GM19395 (cell line): Measurements from ENCODE around the gene ETFA.

Source experiments
- ATAC-seq: cut with Tn5 transposase; IDR thresholded peaks from one replicate; pipeline ENCODE4 v1.9.1; 2021; ENCODE audit warnings: mild to moderate bottlenecking, moderate library complexity; ENCODE audit not compliant: unreplicated experiment

The ETFA gene

DNA sequence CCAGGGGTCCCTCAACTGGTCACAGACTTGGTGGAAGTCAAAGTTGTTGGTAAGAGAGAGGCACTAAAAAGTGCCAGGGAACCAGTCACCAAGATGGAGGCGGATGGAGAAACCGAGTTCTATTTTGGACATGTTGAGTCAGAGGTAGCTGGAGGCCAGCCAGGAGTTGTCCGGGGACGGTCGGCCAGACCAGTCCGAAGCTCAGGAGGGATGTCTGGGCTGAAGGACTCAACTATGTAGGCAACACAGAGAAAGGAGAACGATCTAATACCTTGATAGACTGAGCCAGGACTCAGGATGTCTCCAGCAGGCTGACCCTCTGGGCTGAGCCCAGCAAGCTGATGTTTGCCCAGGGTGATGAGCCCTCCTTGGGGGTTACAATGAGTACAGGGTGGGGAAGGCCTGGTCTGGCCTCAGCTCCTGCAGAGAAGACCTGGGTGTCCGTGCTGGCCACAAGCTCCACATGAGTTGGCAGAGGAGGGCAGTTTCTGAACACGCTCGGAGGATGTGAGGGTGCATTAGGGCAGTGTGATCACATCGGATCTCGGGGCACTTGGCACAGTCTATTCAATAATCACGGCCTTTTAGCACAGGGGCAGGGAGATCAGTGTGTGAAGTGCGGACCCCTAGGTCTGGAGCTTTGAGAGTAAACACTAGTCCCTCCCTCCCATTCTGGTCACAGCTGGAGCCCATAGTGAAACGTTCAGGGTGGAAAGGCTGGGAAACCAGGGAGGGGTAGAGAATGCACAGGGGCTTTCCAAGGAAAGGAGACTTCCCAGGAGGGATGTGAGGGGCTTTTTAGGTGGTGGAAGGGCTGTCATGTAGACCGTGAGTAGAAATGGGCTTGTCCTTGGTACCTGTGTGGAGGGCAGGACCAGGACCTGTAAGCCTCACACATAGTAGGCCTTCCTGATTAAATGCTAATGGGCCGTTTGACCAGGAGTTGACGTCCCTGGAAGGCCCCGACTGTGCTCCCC lies 111.9 kb downstream of the ETFA start:
- no peak for ATAC-seq

DNA sequence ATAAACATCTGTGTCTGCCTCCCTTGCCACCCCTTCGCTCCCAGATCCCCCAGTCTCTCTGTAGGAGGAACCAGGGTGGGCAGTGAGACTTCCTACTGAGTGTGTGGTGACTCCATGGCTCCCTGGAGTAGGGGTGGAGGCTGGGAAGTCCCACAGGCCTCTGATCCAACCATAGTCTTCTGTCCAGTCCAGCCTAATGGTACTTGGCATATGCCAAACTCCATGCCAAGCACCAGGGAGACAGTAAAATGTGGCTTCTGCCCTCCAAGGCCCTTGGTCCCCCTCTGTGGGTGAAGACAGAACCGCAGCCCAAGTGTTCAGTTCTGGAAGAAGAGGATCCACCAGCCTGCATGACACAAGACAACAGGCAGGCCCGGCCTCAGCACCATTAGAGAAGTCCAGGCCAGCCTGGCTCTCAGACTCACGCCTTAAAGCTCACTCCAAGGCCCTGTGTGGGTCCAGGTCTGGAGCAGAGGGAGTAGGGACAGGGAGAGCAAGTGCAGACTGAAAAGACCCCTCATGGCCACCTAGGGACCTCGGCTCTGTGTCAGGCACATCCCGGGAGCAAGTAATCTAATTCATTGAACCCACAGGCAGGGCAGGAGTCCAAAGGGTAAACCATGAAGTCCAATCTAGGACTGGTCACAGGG lies 112.7 kb downstream of the ETFA start:
- no peak for ATAC-seq

DNA sequence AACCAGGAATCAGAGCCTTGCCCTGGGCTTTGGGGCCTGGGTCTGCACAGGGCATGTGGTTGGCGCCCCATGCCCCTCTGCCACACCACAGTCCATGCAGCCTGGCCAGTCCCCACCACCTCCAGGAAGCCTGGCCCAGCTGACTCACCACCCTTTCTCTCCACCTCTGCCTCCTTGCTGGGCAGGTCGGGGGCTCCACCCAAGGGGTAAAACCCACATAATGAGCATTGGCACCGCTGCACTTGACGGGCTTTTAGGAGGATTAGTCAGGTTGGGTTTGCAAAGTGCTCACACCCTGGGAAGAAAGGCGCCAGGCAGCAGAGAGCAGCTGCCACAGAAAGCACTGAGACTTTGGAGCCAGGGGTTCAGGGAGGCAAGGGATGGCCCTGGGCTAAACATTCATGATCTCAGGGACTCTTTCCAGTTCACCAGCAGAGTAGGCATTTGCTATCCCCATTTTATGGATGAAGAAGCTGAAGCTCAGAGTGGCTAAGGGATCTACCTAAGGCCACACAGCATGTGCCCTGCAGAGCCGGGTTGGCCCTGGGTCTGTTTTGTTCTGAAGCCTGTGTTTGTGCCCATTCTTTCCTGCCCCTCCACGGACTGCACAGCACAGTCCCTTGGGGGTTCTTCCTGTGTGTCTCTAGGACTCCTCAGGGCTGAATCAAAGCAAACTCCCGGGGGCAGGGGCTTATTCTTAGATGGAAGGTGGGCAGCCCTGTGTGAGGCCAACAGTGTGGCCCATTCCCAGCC lies 113.4 kb downstream of the ETFA start:
- no peak for ATAC-seq

DNA sequence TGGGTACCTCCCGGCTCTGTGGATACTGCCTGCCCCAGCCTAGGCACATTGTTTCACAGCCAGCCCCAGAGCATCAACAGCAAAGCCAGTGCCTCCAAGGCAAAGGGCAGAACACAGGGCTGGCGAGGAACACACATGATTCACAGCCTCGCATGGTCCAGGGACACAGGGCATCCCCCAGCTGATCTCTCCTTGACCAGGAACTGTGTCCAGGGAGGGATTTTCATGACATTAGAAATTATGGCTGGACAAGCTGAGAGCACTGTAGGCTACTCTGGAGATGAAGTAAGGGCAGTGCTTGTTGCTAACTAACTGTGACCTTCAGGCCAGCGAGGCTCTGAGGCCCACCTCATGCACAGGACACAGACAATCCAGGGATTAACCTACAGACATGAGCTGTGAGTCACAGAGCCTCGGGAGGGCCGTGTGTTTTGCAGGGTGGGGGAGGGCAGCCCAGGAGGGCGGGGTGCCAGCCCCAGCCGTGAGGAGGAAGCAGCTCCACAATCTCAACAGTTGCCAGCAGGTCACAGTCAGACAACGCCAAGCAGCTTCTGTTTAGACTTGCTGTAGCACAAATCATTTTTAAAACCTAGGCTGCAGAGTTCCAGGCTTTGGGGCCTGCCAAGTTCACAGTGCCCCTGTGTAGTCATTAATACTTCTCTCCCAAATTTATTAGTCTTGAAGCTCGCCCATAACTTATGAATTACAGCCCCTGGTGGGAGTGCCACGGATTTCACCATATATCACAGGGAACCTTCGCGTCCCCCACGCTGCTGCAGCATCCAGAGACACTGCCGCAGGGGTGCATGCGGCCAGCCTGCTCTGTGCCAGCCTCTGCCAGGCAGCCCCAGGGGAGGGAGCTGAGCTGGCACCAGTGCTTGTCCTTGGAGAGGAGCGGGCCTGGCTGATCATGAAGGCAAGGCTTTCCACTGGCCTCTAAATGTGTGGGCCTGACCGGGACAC lies 114.7 kb downstream of the ETFA start:
- ATAC-seq, result no peak

DNA sequence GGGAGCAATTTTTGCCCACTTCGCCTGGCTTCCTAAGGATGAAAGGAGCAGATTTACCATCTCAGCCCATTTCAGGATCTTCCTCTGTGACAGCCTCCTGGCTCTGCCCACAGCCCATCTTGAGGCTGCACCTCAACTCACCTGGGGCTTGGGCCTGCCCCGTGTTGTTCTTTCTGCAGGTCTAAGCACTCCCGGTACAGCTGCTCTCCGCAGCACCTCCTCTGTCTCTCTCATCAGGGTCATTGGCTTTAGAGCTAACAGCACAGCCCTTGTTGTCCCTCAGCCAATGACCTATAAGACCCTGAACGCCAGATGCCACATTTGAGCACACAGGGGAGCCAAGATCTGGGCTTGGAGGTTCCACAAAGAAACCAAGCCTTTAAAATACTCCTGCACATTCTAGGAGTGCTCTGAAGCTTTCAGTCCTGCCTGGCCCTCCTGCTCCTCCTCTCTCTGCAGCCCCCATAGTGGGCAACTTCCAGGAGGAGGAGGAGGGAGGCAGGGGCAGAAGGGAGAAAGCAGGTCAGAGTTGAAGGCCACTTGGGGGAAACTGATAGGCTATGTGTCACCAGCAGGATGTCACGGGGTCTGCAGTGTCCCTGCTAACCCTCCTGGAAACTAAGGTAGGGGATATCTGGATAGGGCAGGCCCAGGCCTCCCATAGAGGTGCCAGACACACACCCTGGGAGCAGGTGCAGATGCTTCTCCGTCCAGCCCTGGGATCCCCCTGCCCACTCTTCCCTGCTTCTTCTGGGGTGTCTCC lies 115.6 kb downstream of the ETFA start:
- no peak for ATAC-seq

DNA sequence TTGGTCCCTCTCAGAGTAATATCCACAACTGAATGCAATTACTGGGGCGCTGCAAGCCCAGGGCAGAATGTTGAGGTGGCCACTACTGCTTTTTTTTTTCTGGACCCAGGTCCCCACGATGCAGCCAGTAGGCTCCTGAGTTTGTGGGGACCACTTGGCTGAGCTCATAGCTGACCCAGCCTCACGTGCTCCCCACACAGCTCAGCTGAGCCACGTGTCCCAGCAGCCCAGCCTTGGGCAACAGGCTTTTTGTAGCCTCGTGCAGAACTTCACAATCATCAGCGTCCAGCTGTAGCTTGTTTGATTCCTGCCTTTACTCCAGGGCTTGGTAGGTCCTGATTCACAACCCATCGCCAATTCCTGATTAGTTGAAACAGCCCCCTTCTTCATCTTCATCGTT lies 117.3 kb downstream of the ETFA start:
- no peak for ATAC-seq

DNA sequence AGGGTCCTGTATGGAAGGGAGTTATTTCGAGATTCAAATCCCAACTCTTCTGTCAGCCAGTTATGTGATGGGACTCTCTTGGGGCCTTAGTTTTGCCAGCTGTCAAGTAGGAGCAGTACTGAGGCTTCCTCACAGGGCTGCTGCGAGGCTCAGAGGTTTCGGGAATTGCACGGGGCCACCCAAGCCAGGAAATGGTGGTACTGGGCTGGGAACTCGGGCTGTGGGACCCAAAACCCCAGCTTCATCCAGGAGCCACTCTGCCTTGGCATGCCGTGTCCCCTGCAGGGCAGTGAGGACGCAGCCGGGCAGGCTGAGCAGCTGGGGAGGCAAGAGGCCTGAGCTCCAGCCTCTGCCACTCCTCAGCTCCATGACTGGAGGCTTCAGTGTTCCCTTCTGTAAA lies 118.6 kb downstream of the ETFA start:
- ATAC-seq, result no peak

DNA sequence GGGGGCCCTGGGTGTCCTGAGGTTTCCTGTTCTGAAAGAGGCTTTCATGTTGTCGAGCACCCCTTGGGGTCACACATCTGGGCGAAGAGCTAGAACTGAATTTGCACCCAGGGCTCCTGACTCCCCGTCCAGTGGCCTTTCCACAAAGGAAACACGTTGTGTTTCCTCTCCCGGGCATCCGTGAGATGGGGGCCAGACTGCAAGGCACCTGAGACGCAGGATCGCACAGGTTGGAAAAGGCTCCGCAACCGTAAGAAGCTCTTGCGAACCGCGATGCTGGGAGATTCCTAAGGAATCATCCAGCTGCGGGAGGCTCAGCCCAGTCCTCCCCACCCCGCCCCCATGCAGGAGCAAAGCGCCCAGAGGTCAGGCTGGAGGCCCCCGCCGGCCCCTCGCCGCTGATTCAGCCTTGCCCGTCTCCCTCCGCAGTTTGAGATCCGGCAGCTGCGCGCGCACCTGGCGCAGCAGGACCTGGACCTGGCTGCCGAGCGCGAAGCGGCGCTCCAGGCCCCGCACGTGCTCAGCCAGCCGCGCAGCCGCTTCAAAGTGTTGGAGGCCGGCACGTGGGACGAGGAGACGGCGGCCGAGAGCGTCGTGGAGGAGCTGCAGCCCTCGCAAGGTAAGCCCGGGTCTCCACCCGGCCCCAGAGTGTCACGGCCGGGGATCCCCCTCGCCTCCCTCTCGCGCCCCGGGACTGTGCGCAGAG lies 119.6 kb downstream of the ETFA start:
- no peak for ATAC-seq

DNA sequence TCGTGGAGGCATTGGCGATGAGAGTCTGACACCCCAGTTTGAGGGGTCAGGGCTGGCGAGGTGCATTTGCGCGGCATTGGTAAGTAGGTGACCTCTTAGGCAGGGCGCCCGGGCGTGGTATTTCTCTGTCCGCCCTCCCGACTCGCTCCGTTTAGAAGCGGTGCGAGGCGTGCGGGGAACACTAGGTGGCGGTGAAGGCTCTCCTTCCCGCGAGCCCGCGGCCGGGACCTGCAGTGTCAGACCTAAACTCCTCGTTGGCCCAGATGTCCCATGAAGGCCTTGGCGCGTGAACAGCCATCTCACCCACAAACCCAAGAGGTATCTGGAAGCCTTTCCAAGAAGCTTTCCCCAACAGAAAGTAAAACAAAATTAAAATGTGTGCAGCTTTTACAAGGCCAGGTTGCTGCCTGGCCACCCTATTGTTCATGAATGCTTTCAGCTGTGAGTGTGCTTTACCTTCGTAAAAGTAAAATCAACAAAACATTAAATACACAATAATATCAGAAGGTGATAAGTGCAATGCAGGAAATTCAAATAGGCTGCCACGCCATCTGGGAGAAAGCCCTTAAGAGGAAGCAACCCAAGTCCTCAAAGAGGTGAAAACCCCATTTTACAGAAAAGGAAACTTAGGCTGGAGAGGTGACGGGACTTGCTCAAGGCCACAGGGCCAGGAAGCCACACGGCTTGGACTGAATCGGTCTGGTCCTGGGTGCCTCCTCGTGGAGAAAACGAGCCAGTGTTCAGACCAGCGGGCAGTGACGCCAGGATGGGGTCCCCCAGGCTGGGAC lies 120.3 kb downstream of the ETFA start:
- ATAC-seq, result peak; percentile 90

DNA sequence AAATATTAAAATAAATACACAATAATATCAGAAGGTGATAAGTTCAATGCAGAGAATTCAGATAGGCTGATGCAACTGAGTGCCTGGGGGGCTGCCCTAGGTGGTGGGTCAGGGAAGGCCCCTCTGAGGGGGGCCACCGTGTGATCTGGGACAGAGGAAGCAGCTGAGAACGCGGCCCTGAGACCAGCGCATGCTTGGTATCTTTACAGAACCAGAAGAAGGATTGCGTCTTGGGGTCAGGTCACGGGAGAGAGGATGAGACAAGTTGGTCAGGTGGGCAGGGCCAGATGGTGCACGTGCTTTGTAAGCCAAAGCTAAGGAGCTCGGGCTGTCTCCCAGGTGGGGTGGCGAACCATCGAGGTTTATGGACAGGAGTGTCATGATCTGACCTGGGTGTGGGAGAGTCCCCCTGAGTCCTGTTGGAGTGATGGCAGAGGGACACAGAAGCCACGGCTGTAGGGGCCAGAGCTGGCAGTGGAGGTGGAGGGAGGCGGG lies 121.2 kb downstream of the ETFA start:
- ATAC-seq, result no peak

DNA sequence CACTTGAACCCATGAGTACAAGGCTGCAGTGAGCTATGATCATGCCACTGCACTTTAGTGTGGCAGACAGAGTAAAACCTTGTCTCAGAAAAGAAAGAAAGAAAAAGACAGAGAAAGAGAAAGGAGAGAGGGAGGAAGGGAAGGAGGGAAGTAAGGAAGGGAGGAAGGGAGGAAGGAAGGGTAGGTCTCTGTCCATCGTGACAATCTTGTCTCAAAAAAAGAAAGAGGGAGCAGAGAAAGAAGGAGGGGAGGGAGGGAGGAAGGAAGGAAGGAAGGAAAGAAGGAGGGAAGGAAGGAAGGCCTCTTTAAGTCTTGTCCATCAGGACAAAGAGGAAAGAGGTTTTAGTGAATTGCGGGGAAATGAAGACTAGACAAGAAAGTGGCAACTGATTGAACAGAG lies 122.2 kb downstream of the ETFA start:
- no peak for ATAC-seq

DNA sequence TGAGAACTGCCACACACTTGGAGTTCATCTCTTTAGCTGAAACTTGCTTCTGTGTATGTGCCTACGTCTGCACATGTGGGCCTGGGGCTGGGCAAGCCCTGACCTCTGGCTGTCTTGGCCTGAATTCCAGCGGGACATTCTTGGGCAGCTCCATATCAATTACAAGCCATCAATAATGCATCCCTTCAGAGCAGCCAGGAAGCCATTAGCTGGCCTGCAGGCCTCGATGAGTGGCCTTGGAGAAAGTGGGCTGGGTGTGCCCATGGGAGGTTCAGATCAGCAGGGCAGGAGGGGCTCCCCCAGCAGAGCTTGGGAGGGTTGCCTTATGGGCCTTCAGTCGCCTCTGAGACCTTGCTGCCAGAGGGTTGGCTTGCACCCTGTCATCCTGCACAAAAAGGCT lies 124.1 kb downstream of the ETFA start:
- ATAC-seq, result no peak

DNA sequence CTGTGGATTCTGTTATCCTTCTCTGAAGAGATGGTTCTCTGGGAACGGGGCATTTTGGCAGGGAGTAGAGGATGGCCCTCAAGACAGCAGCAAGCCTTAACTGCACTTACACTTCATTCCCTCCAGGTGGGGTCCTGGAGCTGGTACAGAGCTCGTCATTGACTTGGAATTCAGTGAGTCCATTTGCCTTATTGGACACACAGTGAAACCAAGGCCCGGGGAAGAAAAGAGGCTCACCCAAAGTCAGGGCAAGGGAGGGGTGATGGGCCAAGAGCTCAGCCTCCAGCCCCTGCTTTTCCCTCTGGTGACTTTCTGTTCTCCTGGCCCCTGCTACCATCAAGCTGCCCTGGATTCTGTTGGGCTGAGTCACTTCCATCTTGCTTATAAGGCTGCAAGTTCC lies 125.6 kb downstream of the ETFA start:
- no peak for ATAC-seq

DNA sequence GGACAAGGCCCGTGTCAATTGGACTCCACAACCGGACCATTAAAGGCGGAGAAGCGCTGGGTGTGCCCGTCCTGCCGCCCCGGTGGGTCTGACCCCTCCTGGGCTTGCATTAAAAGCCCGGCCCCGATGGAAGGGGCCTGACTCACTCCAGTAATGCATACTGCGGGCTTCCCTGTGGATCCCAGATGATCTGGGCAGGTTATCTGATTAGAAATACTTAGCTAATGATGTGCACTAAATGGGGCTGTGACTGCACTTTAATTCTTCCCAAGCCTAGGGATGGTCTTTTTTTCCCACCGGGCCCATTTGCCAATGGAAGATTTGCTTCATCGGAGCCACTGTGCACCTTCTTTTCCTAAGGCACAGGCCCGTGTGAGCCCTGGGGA lies 126.6 kb downstream of the ETFA start:
- no peak for ATAC-seq

DNA sequence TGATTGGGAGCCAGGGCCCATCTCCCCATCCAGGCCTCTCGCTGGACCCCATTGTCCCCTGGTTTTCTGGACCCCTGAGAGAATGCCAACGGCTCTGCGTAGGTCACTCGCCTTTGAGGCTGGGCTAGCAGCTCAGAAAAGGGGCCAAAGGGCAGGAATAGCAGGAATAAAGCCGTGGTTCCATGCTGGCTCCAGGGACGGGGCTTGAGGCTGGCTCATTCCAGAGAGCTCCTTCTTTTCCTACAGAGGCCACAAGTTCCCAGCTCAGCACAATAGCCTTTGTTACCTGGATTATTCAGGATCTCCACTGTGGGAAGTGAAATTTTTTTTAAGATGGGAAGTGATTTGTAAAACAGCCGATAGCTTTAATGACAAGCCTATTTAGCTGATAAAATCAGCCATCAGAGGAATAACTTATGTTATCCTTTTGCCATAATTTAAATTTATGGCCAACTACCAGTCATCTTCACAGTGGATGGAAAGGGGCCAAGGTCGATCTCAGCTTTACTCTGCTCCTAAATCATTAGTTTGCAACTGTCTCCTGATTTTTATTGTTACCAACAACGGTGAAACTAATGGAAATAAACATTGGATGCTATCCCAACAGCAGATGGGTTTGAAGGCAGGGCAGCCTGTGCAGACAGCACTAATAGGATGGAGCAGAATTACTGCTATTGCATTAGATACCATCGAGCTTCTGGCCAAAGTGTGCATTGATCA lies 127.2 kb downstream of the ETFA start:
- no peak for ATAC-seq

DNA sequence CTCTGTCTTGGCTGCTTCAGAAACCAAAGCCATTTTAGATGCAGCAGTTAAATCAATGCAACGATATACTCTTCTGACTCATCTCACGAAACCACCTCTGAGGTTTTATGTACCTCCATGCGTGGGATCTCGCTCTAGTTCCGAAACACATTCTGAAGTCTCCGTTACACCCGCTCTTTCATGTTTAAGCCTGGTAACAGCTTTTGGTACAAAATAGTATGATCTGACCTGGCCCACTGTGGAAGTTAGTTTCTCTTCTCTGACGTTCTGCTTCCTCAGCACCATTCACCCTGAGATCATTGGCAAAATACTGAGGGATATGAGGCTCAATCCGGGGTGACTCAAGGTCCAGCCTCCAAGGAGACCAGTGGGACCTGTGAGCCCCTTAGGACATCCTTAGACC lies 129.6 kb downstream of the ETFA start:
- ATAC-seq, result peak; percentile 58

DNA sequence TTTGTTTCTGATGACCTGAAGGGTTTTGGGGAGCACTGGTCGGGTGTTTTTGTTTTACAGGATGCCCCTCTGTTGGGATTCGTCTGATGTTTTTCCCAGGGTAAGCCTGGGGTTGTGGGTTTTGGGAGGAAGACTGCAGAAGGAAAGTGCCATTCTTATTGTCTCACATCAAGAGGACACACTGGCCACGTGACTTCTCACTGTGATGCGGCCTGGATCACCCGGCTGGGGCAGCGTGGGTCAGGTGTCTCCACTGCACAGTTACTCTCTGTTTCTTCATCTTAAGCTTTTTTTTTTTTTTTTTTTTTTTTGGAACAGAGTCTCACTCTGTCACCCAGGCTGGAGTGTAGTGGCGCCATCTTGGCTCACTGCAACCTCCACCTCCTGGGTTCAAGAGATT lies 130.9 kb downstream of the ETFA start:
- ATAC-seq, result no peak

DNA sequence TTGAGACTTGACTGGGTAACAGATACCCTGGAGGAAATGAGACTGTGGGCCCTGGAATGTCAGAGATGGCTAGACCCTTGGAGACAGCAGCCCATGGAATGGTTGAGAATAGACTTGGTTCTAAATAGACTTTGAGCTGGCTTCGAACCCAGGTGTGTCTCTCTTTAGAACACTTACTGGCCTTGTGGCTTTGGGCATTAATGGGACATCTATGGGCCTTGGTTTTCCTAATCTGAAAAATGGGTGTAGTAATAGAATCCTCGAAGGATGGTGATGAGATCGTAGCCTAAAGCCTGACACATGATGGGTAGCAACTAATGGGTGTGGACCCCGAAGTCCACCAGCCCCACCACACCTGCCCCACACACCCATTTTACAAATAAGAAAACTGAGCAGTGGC lies 132.2 kb downstream of the ETFA start:
- no peak for ATAC-seq
